Ishikawa (cell line): ENCODE results near the gene DACH1.

Source experiments
- CEBPB ChIP-seq: IDR thresholded peaks from 2 replicates; pipeline ENCODE4 v1.6.1; 2012
- CREB1 ChIP-seq: IDR thresholded peaks from 2 replicates; pipeline ENCODE4 v1.6.1; 2012; ENCODE audit warnings: low read depth
- EP300 ChIP-seq: IDR thresholded peaks from 2 replicates; pipeline ENCODE4 v1.6.1; 2012; ENCODE audit warnings: borderline replicate concordance
- NFIC ChIP-seq: IDR thresholded peaks from 2 replicates; pipeline ENCODE4 v1.6.1; 2012

DNA sequence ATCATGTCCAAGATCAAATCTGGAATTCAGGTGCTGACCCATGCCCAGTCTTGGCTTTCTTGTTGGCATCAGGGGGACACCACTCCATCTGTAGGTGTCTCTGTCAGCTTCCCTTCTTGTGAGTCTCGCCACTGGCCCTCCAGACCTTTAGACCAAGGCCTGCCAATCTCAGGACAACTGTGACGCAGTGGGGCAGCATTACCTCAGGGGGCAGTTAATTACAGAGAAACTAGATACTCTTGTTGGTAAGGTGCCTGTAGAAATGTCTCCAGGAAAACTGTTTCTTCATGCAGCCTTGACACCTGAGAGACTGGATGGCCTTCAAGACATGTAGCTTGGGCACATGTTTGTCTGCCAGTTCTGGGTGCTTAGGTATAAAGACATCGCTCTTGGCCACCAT lies 46.7 kb upstream of the DACH1 start:
- TF ChIP-seq CEBPB (no peak), NFIC (no peak), CREB1 (no peak), EP300 (no peak)
